ENCODE data around the gene TIMP2.
"Not testable (repeated sequence)": the region's sequence is repeated elsewhere in the genome, so short reads cannot be mapped to it uniquely, and the experiment has no call there.

The TIMP2 gene

GRCh38 chr17:78915872-78916632, 9.1 kb downstream of the TIMP2 start:
- Histone ChIP-seq H3F3A (ENCODE audit: control insufficient read depth, insufficient read depth) (no peaks in the 10 kb centered on the region), H3K27me3 (ENCODE audit: control insufficient read depth, low read length) (no peaks in the 10 kb centered on the region), H3K4me2 (ENCODE audit: low read length) (peak overlapping the region; percentile 36), H3K4me3 (ENCODE audit: low read length) (0 out of 2 replicates have a peak overlapping the region, but pooled peaks have one; percentile 30), H3K36me3 (ENCODE audit: control insufficient read depth, low read length) (no peaks in the 10 kb centered on the region), H3K79me2 (ENCODE audit: control insufficient read depth, low read length) (no peaks in the 10 kb centered on the region), H3K9me2 (replicated peaks; ENCODE audit: control insufficient read depth, low read length) (no peaks in the 10 kb centered on the region), H4K20me1 (ENCODE audit: control insufficient read depth, insufficient read depth, low read depth, low read length) (no peaks in the 10 kb centered on the region), H3K9me3 (ENCODE audit: control insufficient read depth, insufficient read depth, low read length) (no peaks in the 10 kb centered on the region), H3K27ac (ENCODE audit: low read depth, low read length) (no peak overlapping the region), H3K4me1 (ENCODE audit: control insufficient read depth, low read length) (peaks cover 9% of the 10 kb centered on the region)
- no peak for TF ChIP-seq CTCF (IDR thresholded peaks at IDR 0.05; ENCODE audit: low read depth, low read length, poor library complexity, severe bottlenecking)
- TF ChIP-seq EZH2phosphoT487 (IDR thresholded peaks at IDR 0.05; ENCODE audit: borderline replicate concordance, low read length), result no peak

- no peak overlapping the region for H3K4me2 ChIP-seq (ENCODE audit: low read length)
These were observed 12.1 kb downstream of the TIMP2 start for GRCh38 chr17:78913115-78913514.

GRCh38 chr17:78912082-78912481, 13.1 kb downstream of the TIMP2 start:
- no peaks in the 10 kb centered on the region for H3K79me2 ChIP-seq (ENCODE audit: control insufficient read depth, low read length)
- peaks cover 9% of the 10 kb centered on the region for H3K4me1 ChIP-seq (ENCODE audit: control insufficient read depth, low read length)
- TF ChIP-seq EZH2phosphoT487 (IDR thresholded peaks at IDR 0.05; ENCODE audit: borderline replicate concordance, low read length) (no peak), CTCF (IDR thresholded peaks at IDR 0.05; ENCODE audit: low read depth, low read length, poor library complexity, severe bottlenecking) (no peak)

More at GRCh38 chr17:78913115-78913514, 12.1 kb downstream of the TIMP2 start:
- TF ChIP-seq CTCF (IDR thresholded peaks at IDR 0.05; ENCODE audit: low read depth, low read length, poor library complexity, severe bottlenecking) (no peak), EZH2phosphoT487 (IDR thresholded peaks at IDR 0.05; ENCODE audit: borderline replicate concordance, low read length) (no peak)
- Histone ChIP-seq H3K27me3 (ENCODE audit: control insufficient read depth, low read length) (no peaks in the 10 kb centered on the region), H3F3A (ENCODE audit: control insufficient read depth, insufficient read depth) (no peaks in the 10 kb centered on the region), H3K36me3 (ENCODE audit: control insufficient read depth, low read length) (no peaks in the 10 kb centered on the region), H3K4me3 (ENCODE audit: low read length) (no peak overlapping the region), H3K9me2 (replicated peaks; ENCODE audit: control insufficient read depth, low read length) (no peaks in the 10 kb centered on the region), H3K79me2 (ENCODE audit: control insufficient read depth, low read length) (no peaks in the 10 kb centered on the region), H3K9me3 (ENCODE audit: control insufficient read depth, insufficient read depth, low read length) (no peaks in the 10 kb centered on the region), H3K27ac (ENCODE audit: low read depth, low read length) (no peak overlapping the region), H3K4me1 (ENCODE audit: control insufficient read depth, low read length) (peaks cover 9% of the 10 kb centered on the region), H4K20me1 (ENCODE audit: control insufficient read depth, insufficient read depth, low read depth, low read length) (no peaks in the 10 kb centered on the region)

GRCh38 chr17:78911543-78911942, 13.6 kb downstream of the TIMP2 start:
- not testable (repeated sequence) for H3K4me2 ChIP-seq (ENCODE audit: low read length); H3K4me1 ChIP-seq (ENCODE audit: control insufficient read depth, low read length); H3K9me2 ChIP-seq (replicated peaks; ENCODE audit: control insufficient read depth, low read length); H3K9me3 ChIP-seq (ENCODE audit: control insufficient read depth, insufficient read depth, low read length); H3K36me3 ChIP-seq (ENCODE audit: control insufficient read depth, low read length); H4K20me1 ChIP-seq (ENCODE audit: control insufficient read depth, insufficient read depth, low read depth, low read length); H3K27ac ChIP-seq (ENCODE audit: low read depth, low read length); H3K4me3 ChIP-seq (ENCODE audit: low read length); H3K79me2 ChIP-seq (ENCODE audit: control insufficient read depth, low read length); H3F3A ChIP-seq (ENCODE audit: control insufficient read depth, insufficient read depth); H3K27me3 ChIP-seq (ENCODE audit: control insufficient read depth, low read length)

More at GRCh38 chr17:78912082-78912481, 13.1 kb downstream of the TIMP2 start:
- Histone ChIP-seq H3K27me3 (ENCODE audit: control insufficient read depth, low read length) (no peaks in the 10 kb centered on the region), H3K4me3 (ENCODE audit: low read length) (no peak overlapping the region), H3K27ac (ENCODE audit: low read depth, low read length) (no peak overlapping the region), H3F3A (ENCODE audit: control insufficient read depth, insufficient read depth) (no peaks in the 10 kb centered on the region), H3K9me2 (replicated peaks; ENCODE audit: control insufficient read depth, low read length) (no peaks in the 10 kb centered on the region), H3K9me3 (ENCODE audit: control insufficient read depth, insufficient read depth, low read length) (no peaks in the 10 kb centered on the region), H3K4me2 (ENCODE audit: low read length) (no peak overlapping the region), H3K36me3 (ENCODE audit: control insufficient read depth, low read length) (no peaks in the 10 kb centered on the region), H4K20me1 (ENCODE audit: control insufficient read depth, insufficient read depth, low read depth, low read length) (no peaks in the 10 kb centered on the region)

Measured in DOHH2 (cell line).